OCI-LY1 (cell line): ENCODE measurements around the gene EPYC.

Experiments used
- EZH2 ChIP-seq: fragments of 200-600 bp; sonication (generic), shearing (Covaris generic); IDR thresholded peaks from 2 replicates; pipeline ENCODE4 v1.8.0; 2017; ENCODE audit warnings: borderline replicate concordance, mixed run types, mild to moderate bottlenecking, antibody characterized with exemption, low read length, moderate library complexity, mixed read lengths
- TF ChIP-seq, protein P1 (sequence below): fragments of 200-600 bp; sonication (generic), shearing (Covaris generic); IDR thresholded peaks from 2 replicates; pipeline ENCODE4 v1.5.1; 2017; ENCODE audit warnings: mild to moderate bottlenecking, antibody characterized with exemption, low read length, moderate library complexity, mixed read lengths

DNA sequence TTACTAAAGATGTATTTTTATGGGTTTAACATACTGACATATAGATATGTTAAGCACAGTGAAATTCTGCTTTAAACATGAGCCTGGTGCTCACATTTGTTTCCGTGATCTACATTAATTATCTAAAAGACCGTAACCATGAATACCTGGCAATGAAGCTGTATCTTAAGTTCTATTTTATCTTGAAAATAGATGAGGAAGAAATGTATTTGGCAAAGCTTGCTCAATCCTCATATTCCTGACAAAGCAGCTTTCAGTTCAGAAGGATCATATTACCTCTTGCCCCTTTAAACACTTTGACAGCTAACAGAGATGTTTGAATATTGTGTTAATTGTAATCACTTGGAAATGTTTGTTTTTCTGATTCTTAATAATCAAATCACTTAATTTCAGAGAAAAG, 9.8 kb downstream of the EPYC start:
- TF ChIP-seq, protein P1, sequence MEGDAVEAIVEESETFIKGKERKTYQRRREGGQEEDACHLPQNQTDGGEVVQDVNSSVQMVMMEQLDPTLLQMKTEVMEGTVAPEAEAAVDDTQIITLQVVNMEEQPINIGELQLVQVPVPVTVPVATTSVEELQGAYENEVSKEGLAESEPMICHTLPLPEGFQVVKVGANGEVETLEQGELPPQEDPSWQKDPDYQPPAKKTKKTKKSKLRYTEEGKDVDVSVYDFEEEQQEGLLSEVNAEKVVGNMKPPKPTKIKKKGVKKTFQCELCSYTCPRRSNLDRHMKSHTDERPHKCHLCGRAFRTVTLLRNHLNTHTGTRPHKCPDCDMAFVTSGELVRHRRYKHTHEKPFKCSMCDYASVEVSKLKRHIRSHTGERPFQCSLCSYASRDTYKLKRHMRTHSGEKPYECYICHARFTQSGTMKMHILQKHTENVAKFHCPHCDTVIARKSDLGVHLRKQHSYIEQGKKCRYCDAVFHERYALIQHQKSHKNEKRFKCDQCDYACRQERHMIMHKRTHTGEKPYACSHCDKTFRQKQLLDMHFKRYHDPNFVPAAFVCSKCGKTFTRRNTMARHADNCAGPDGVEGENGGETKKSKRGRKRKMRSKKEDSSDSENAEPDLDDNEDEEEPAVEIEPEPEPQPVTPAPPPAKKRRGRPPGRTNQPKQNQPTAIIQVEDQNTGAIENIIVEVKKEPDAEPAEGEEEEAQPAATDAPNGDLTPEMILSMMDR = no peak
- TF ChIP-seq EZH2 = no peak
